Measurements from ENCODE around the gene QSOX2. TPM values are rescaled to one million over a fixed set of nuclear protein-coding genes. Genes with fewer than 3 reads are reported as not detected.
"Not testable (repeated sequence)": the region's sequence is repeated elsewhere in the genome, so short reads cannot be mapped to it uniquely, and the experiment has no call there.

The QSOX2 gene
- polyA plus RNA-seq, 3 donors from 2014 or later, result 0.59 to 0.89 TPM; not detected in 1

GRCh38 chr9:136236471-136237410 is 8.9 kb downstream of the QSOX2 start:
- H3K9me3 Mint-ChIP-seq; DNase-seq; H3K27me3 Mint-ChIP-seq (ENCODE audit: low read depth in 3 of 3); H3K4me3 Mint-ChIP-seq; H3K27ac Mint-ChIP-seq; H3K36me3 Mint-ChIP-seq: not testable (repeated sequence)
- H3K4me1 Mint-ChIP-seq, result peaks cover 21 to 22% of the 10 kb centered on the region in 2 donors

- Mint-ChIP-seq H3K9me3 (no peaks in the 10 kb centered on the region), H3K4me3 (no peak overlapping the region), H3K27me3 (ENCODE audit: low read depth in 3 of 3) (peaks cover 0 to 2% (median 0%) of the 10 kb centered on the region in 3 donors), H3K36me3 (peaks cover 0 to 6% (median 3%) of the 10 kb centered on the region in 3 donors), H3K4me1 (peaks cover 14 to 19% of the 10 kb centered on the region in 2 donors), H3K27ac (no peak overlapping the region)
- DNase-seq, result no peak
Measured at GRCh38 chr9:136235709-136236455, 9.7 kb downstream of the QSOX2 start.

GRCh38 chr9:136235171-136235570 is 10.4 kb downstream of the QSOX2 start:
- no peak for DNase-seq
- no peak overlapping the region for H3K27ac Mint-ChIP-seq
- H3K4me1 Mint-ChIP-seq, result peaks cover 14 to 19% of the 10 kb centered on the region in 2 donors
- no peaks in the 10 kb centered on the region for H3K9me3 Mint-ChIP-seq
- H3K4me3 Mint-ChIP-seq, result no peak overlapping the region
- peaks cover 0 to 2% (median 0%) of the 10 kb centered on the region in 3 donors for H3K27me3 Mint-ChIP-seq (ENCODE audit: low read depth in 3 of 3)
- H3K36me3 Mint-ChIP-seq, result peaks cover 0 to 6% (median 3%) of the 10 kb centered on the region in 3 donors

GRCh38 chr9:136234597-136234996 is 11.0 kb downstream of the QSOX2 start:
- H3K9me3 Mint-ChIP-seq, result no peaks in the 10 kb centered on the region
- no peak overlapping the region for H3K4me3 Mint-ChIP-seq
- H3K27me3 Mint-ChIP-seq (ENCODE audit: low read depth in 3 of 3), result peaks cover 0 to 5% (median 0%) of the 10 kb centered on the region in 3 donors
- H3K4me1 Mint-ChIP-seq, result peaks cover 14 to 19% of the 10 kb centered on the region in 2 donors
- peaks cover 0 to 6% (median 3%) of the 10 kb centered on the region in 3 donors for H3K36me3 Mint-ChIP-seq
- H3K27ac Mint-ChIP-seq, result peak overlapping the region in 1 of 6 donors; percentile 40
- DNase-seq, result no peak

- Mint-ChIP-seq H3K4me1 (peaks cover 13 to 14% of the 10 kb centered on the region in 2 donors), H3K27ac (peak overlapping the region in 1 of 6 donors; percentile 14), H3K36me3 (peaks cover 0 to 6% (median 3%) of the 10 kb centered on the region in 3 donors), H3K27me3 (ENCODE audit: low read depth in 3 of 3) (peaks cover 0 to 5% (median 0%) of the 10 kb centered on the region in 3 donors), H3K9me3 (no peaks in the 10 kb centered on the region), H3K4me3 (no peak overlapping the region)
- no peak for DNase-seq
Measured at GRCh38 chr9:136233868-136234267, 11.7 kb downstream of the QSOX2 start.

- DNase-seq, result no peak
- Mint-ChIP-seq H3K4me1 (peaks cover 15 to 19% of the 10 kb centered on the region in 2 donors), H3K36me3 (peaks cover 0 to 6% (median 3%) of the 10 kb centered on the region in 3 donors), H3K27me3 (ENCODE audit: low read depth in 3 of 3) (peaks cover 0 to 5% (median 0%) of the 10 kb centered on the region in 3 donors), H3K9me3 (no peaks in the 10 kb centered on the region), H3K4me3 (no peak overlapping the region), H3K27ac (peak overlapping the region in 3 of 6 donors; percentile 14 to 71 (median 32))
Measured at GRCh38 chr9:136233411-136233810, 12.2 kb downstream of the QSOX2 start.

- Mint-ChIP-seq H3K9me3 (no peaks in the 10 kb centered on the region), H3K27me3 (ENCODE audit: low read depth in 3 of 3) (peaks cover 0 to 5% (median 0%) of the 10 kb centered on the region in 3 donors), H3K27ac (peak overlapping the region in 1 of 6 donors; percentile 71), H3K4me1 (peaks cover 15 to 20% of the 10 kb centered on the region in 2 donors), H3K36me3 (peaks cover 0 to 6% (median 3%) of the 10 kb centered on the region in 3 donors), H3K4me3 (no peak overlapping the region)
- DNase-seq, result no peak
Measured at GRCh38 chr9:136232969-136233368, 12.6 kb downstream of the QSOX2 start.

GRCh38 chr9:136231478-136232297 is 13.9 kb downstream of the QSOX2 start:
- Mint-ChIP-seq H3K27me3 (ENCODE audit: low read depth in 3 of 3) (peaks cover 0 to 5% (median 2%) of the 10 kb centered on the region in 3 donors), H3K4me1 (peaks cover 16 to 20% of the 10 kb centered on the region in 2 donors), H3K9me3 (no peaks in the 10 kb centered on the region), H3K27ac (no peak overlapping the region), H3K36me3 (peaks cover 0 to 6% (median 3%) of the 10 kb centered on the region in 3 donors), H3K4me3 (no peak overlapping the region)
- DNase-seq, result no peak

- no peak overlapping the region for H3K27ac Mint-ChIP-seq
Measured at GRCh38 chr9:136230773-136231172, 14.8 kb downstream of the QSOX2 start.

GRCh38 chr9:136230365-136230764 is 15.2 kb downstream of the QSOX2 start:
- no peaks in the 10 kb centered on the region for H3K9me3 Mint-ChIP-seq
- peaks cover 0 to 7% (median 6%) of the 10 kb centered on the region in 3 donors for H3K27me3 Mint-ChIP-seq (ENCODE audit: low read depth in 3 of 3)
- no peak for DNase-seq
- no peak overlapping the region for H3K4me3 Mint-ChIP-seq
- peaks cover 0 to 6% (median 3%) of the 10 kb centered on the region in 3 donors for H3K36me3 Mint-ChIP-seq
- peaks cover 22 to 26% of the 10 kb centered on the region in 2 donors for H3K4me1 Mint-ChIP-seq
- no peak overlapping the region for H3K27ac Mint-ChIP-seq

More at GRCh38 chr9:136230773-136231172, 14.8 kb downstream of the QSOX2 start:
- H3K9me3 Mint-ChIP-seq, result no peaks in the 10 kb centered on the region
- peaks cover 0 to 6% (median 3%) of the 10 kb centered on the region in 3 donors for H3K36me3 Mint-ChIP-seq
- DNase-seq, result no peak
- H3K27me3 Mint-ChIP-seq (ENCODE audit: low read depth in 3 of 3), result peaks cover 0 to 6% (median 4%) of the 10 kb centered on the region in 3 donors
- H3K4me3 Mint-ChIP-seq, result no peak overlapping the region
- peaks cover 18 to 22% of the 10 kb centered on the region in 2 donors for H3K4me1 Mint-ChIP-seq

- peaks cover 0 to 8% (median 7%) of the 10 kb centered on the region in 3 donors for H3K27me3 Mint-ChIP-seq (ENCODE audit: low read depth in 3 of 3)
- no peaks in the 10 kb centered on the region for H3K9me3 Mint-ChIP-seq
- H3K4me1 Mint-ChIP-seq, result peaks cover 25 to 33% of the 10 kb centered on the region in 2 donors
- H3K27ac Mint-ChIP-seq, result peak overlapping the region in 2 of 6 donors; percentile 24 to 56
- H3K36me3 Mint-ChIP-seq, result peaks cover 0 to 6% (median 6%) of the 10 kb centered on the region in 3 donors
- H3K4me3 Mint-ChIP-seq, result no peak overlapping the region
- no peak for DNase-seq
Measured at GRCh38 chr9:136229096-136230065, 16.2 kb downstream of the QSOX2 start.
